Myocyte (in vitro differentiated cells): ENCODE measurements around the gene EXOC4. TPM values are rescaled to one million over a fixed set of nuclear protein-coding genes. Genes with fewer than 3 reads are reported as not detected.

ENCODE experiments used
- DNase-seq: peaks from one replicate; pipeline ENCODE4 v3.0.0-alpha.2; 2012; ENCODE audit warnings: low read depth
- total RNA-seq: library from RNA; depleted of rRNA; stranded (reverse); fragments of >200 nt; gene quantifications from 2 replicates; pipeline ENCODE4 v1.2.3, GENCODE V29; 2014

Gene EXOC4
- total RNA-seq, 1 donor from 2014 or later, result 106 TPM

GRCh38 chr7:134016223-134016941 lies 763.5 kb downstream of the EXOC4 start:
- DNase-seq, result peak; percentile 56

GRCh38 chr7:134016942-134017303 lies 764.0 kb downstream of the EXOC4 start:
- DNase-seq, result no peak

- DNase-seq, result no peak
These were observed 765.4 kb downstream of the EXOC4 start for GRCh38 chr7:134018306-134018705.

- no peak for DNase-seq
These were observed 766.4 kb downstream of the EXOC4 start for GRCh38 chr7:134019251-134019650.

- DNase-seq, result no peak
These were observed 769.0 kb downstream of the EXOC4 start for GRCh38 chr7:134021836-134022235.

GRCh38 chr7:134022286-134022911 lies 769.5 kb downstream of the EXOC4 start:
- DNase-seq, result no peak

- peak; percentile 87 for DNase-seq
These were observed 771.9 kb downstream of the EXOC4 start for GRCh38 chr7:134024739-134025138.

GRCh38 chr7:134028853-134029252 lies 776.0 kb downstream of the EXOC4 start:
- DNase-seq, result no peak

- DNase-seq, result peak; percentile 56
These were observed 776.9 kb downstream of the EXOC4 start for GRCh38 chr7:134029743-134030142.

GRCh38 chr7:134030460-134030865 lies 777.6 kb downstream of the EXOC4 start:
- no peak for DNase-seq

- peak; percentile 98 for DNase-seq
These were observed 779.1 kb downstream of the EXOC4 start for GRCh38 chr7:134031835-134032617.

GRCh38 chr7:134034652-134035051 lies 781.8 kb downstream of the EXOC4 start:
- DNase-seq, result no peak

- DNase-seq, result no peak
These were observed 785.1 kb downstream of the EXOC4 start for GRCh38 chr7:134037991-134038390.

GRCh38 chr7:134040988-134041387 lies 788.1 kb downstream of the EXOC4 start:
- DNase-seq, result no peak

- DNase-seq, result no peak
These were observed 788.6 kb downstream of the EXOC4 start for GRCh38 chr7:134041477-134041876.

- DNase-seq, result no peak
These were observed 789.4 kb downstream of the EXOC4 start for GRCh38 chr7:134042307-134042706.

- DNase-seq, result no peak
These were observed 791.8 kb downstream of the EXOC4 start for GRCh38 chr7:134044682-134045081.

- no peak for DNase-seq
These were observed 792.8 kb downstream of the EXOC4 start for GRCh38 chr7:134045716-134046115.

GRCh38 chr7:134046594-134047128 lies 793.8 kb downstream of the EXOC4 start:
- DNase-seq, result no peak

- no peak for DNase-seq
These were observed 794.8 kb downstream of the EXOC4 start for GRCh38 chr7:134047675-134048074.

- DNase-seq, result no peak
These were observed 795.3 kb downstream of the EXOC4 start for GRCh38 chr7:134048166-134048565.

- DNase-seq, result no peak
These were observed 798.1 kb downstream of the EXOC4 start for GRCh38 chr7:134051020-134051419.
